Hepatocyte (in vitro differentiated cells): ENCODE results near the gene LRP1B.
"Not testable (repeated sequence)": the region's sequence is repeated elsewhere in the genome, so short reads cannot be mapped to it uniquely, and the experiment has no call there.

Source experiments
- CTCF ChIP-seq: fragments of 200-600 bp; sonication (generic); IDR thresholded peaks from 2 replicates; pipeline ENCODE4 v1.5.1; 2016; ENCODE audit warnings: antibody characterized with exemption, mild to moderate bottlenecking; ENCODE audit not compliant: poor library complexity
- EZH2 ChIP-seq: fragments of 200-600 bp; sonication (generic); IDR thresholded peaks from 2 replicates; pipeline ENCODE4 v1.6.1; 2016; ENCODE audit warnings: antibody characterized with exemption, mild to moderate bottlenecking, borderline replicate concordance

GRCh38 chr2:140964324-140964723 is 1166.5 kb downstream of the LRP1B start:
- TF ChIP-seq CTCF, EZH2: not testable (repeated sequence)
